Fibroblast of pulmonary artery (primary cell): ENCODE results near the gene NAA40.
"Not testable (repeated sequence)": the region's sequence is repeated elsewhere in the genome, so short reads cannot be mapped to it uniquely, and the experiment has no call there.

Experiments used
- DNase-seq: peaks from one replicate; pipeline ENCODE4 v3.0.0-alpha.2; 2010; ENCODE audit warnings: low read depth
- H3K4me3 ChIP-seq: replicated peaks from 2 replicates; pipeline ENCODE4 v1.5.1; 2011; ENCODE audit warnings: low read depth, mild to moderate bottlenecking, control low read depth, low read length, moderate library complexity
- TF ChIP-seq, protein P1 (sequence below): IDR thresholded peaks from 2 replicates; pipeline ENCODE4 v1.5.1; 2011; ENCODE audit warnings: mild to moderate bottlenecking, control low read depth, low read length, inconsistent platforms; ENCODE audit errors: missing control alignments

NAA40 gene

DNA sequence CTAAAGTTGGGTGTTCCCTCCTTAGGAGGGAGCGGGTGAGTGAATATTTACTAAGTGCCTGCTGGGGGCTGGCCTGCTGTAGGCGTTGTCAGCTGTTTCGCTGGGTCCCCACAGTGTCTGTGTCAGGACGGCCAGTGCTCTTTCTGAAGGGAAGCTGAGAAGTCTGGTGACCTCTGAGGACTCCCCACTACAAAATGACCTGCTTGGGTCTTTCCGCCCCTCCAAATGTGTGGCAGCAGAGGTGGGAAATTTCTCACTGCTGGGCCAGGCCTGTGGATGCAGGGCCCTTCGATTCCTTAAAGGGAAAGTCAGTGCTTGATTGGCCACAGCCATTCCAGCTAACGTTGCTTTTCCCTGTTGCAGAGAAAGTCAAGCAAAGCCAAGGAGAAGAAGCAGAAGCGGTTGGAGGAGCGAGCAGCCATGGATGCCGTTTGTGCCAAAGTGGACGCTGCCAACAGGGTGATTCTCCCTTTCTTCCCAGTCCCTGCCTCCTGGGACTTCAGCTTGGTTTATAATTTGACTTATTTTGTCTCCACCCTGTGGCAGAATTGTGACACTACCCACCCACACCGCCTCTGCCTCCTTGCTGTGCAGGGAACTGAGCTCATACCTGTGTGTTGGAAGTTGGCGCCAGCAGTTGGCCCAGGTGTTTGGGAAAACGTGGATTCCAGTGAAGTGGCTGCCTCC is 6.8 kb downstream of the NAA40 start:
- H3K4me3 ChIP-seq: no peak overlapping the region
- DNase-seq: peak; percentile 83
- TF ChIP-seq, protein P1, sequence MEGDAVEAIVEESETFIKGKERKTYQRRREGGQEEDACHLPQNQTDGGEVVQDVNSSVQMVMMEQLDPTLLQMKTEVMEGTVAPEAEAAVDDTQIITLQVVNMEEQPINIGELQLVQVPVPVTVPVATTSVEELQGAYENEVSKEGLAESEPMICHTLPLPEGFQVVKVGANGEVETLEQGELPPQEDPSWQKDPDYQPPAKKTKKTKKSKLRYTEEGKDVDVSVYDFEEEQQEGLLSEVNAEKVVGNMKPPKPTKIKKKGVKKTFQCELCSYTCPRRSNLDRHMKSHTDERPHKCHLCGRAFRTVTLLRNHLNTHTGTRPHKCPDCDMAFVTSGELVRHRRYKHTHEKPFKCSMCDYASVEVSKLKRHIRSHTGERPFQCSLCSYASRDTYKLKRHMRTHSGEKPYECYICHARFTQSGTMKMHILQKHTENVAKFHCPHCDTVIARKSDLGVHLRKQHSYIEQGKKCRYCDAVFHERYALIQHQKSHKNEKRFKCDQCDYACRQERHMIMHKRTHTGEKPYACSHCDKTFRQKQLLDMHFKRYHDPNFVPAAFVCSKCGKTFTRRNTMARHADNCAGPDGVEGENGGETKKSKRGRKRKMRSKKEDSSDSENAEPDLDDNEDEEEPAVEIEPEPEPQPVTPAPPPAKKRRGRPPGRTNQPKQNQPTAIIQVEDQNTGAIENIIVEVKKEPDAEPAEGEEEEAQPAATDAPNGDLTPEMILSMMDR: peak; percentile 70

GRCh38 chr11:63951779-63952536 is 13.2 kb downstream of the NAA40 start:
- DNase-seq: no peak
- no peak overlapping the region for H3K4me3 ChIP-seq
- TF ChIP-seq, protein P1: no peak

GRCh38 chr11:63952570-63952969 is 13.8 kb downstream of the NAA40 start:
- TF ChIP-seq, protein P1: no peak
- no peak for DNase-seq
- H3K4me3 ChIP-seq: no peak overlapping the region

GRCh38 chr11:63958008-63958407 is 19.2 kb downstream of the NAA40 start:
- DNase-seq: no peak
- H3K4me3 ChIP-seq: no peak overlapping the region
- TF ChIP-seq, protein P1: no peak

DNA sequence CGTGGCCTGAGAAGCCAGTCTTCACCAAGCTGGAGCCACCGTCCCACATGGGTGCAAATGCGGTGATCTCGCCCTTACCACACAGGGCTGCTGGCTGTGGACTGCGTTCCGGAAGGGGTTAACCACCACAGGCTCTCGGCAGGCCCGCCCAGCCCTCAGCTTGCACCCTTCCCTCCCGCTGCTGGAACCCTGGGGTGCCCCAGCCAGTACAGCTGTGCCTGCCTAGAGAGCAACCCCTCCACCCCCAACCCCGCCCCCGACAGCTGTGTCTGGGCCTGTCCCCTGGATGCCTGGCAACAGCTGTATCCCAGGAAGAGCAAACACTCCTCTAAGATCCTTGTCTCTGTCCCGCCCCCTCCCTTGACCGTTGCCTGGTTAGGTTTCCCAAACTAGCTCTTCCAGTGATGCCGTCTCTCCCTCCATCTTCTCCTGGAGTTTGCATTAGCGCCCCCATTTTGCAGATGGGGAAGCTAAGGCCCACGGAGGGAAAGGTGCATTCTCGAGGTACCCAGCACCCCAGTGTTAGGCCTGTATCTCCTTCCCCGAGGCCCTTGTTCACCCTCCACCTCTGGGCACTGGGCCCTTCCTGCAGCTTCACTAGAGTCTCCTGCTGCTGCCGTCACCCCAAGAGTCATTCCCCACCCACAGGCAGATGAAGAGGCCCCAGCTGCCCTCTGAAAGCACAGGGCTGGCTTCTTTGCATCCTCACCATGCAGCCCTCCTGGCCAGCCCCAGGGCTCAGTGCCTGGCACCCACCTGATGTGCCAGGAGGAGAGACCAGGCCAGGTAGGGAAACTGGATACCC is 23.0 kb downstream of the NAA40 start:
- DNase-seq: peak; percentile 43
- no peak overlapping the region for H3K4me3 ChIP-seq
- TF ChIP-seq, protein P1: no peak

GRCh38 chr11:63963895-63964294 is 25.1 kb downstream of the NAA40 start:
- H3K4me3 ChIP-seq, DNase-seq: not testable (repeated sequence)

DNA sequence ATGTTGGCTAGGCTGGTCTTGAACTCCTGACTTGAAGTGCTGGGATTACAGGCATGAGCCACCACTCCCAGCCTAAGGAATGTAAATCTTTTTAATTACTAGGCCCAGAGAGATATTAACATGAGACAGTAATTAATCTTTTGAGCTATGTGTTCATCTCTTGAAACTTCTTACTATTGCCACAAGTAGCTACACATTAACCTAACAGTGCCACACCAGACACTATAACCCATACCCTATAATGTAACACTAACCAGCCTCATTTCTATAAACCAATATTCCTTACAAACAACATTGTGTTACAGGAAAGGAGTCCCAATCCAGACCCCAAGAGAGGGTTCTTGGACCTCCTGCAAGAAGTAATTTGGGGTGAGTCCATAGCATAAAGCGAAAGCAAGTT is 27.6 kb downstream of the NAA40 start:
- no peak for DNase-seq
- TF ChIP-seq, protein P1: no peak
- no peak overlapping the region for H3K4me3 ChIP-seq
